K562 (cell line): ENCODE results near the gene MAMDC4. TPM values are rescaled to one million over a fixed set of nuclear protein-coding genes. Genes with fewer than 3 reads are reported as not detected.

Experiments used
- ATAC-seq: fragments of 200-7000 bp; cut with Tn5 transposase; 3 replicates; pipeline ENCODE4 v1.9.1; 2020; ENCODE audit warnings: moderate library complexity
- BruUV-seq: library from RNA; stranded (reverse); fragments of 400-500 nt; replicated peaks from 2 replicates; lab custom pipeline; 2021; lab: Mats Ljungman, UMichigan
- CTCF ChIA-PET: fragments of 300-600 bp; formaldehyde crosslinking; extraction: SDS; loops from one replicate; lab custom pipeline; 2021; ENCODE audit warnings: low intra/inter-chr PET ratio; lab: Yijun Ruan, JAX
- POLR2A ChIA-PET: fragments of 300-600, 350-650 bp; sonication (Branson Sonifier 250); formaldehyde crosslinking; extraction: SDS; loops from one replicate; lab custom pipeline; 2021; ENCODE audit warnings: antibody characterized with exemption, inconsistent platforms; lab: Yijun Ruan, JAX
- DNase-seq, 4 experiments: peaks; one replicate each; pipeline versions ENCODE4 v3.0.0 to v3.0.0-alpha.2; 2011 to 2018; ENCODE audit warnings: low spot score in 3 of 4, mixed read lengths in 3 of 4; ENCODE audit errors: extremely low read depth in 1 of 4
- FAIRE-seq: peaks from 2 replicates; lab custom pipeline; 2011; peaks lifted over from hg19 to GRCh38; lab: Jason Lieb, UNC
- H2AFZ ChIP-seq: 2 replicates; pipeline ENCODE4 v1.6.0; 2011; ENCODE audit warnings: low read depth, low read length, control low read depth, inconsistent platforms
- H3K27ac ChIP-seq: fragments of 200-600 bp; 3 replicates; pipeline ENCODE4 v1.8.0; 2011; ENCODE audit warnings: low read depth, mild to moderate bottlenecking, control low read depth, inconsistent platforms, low read length, moderate library complexity, mixed read lengths; ENCODE audit errors: extremely low read depth
- H3K27me3 ChIP-seq, 2 experiments: fragments of 300-600 bp in 1 of 2; 2 replicates in 1 of 2; 3 replicates in 1 of 2; pipeline versions ENCODE4 v1.6.0 to v1.8.0; 2011; ENCODE audit warnings: inconsistent platforms in 2 of 2, low read length in 2 of 2, mild to moderate bottlenecking in 1 of 2, mixed read lengths in 1 of 2, moderate library complexity in 1 of 2; ENCODE audit not compliant: control insufficient read depth in 2 of 2, insufficient read depth in 2 of 2
- H3K36me3 ChIP-seq: fragments of 300-600 bp; 3 replicates; pipeline ENCODE4 v1.8.0; 2011; ENCODE audit warnings: mild to moderate bottlenecking, low read length, inconsistent platforms; ENCODE audit not compliant: control insufficient read depth, insufficient read depth
- H3K4me1 ChIP-seq, 2 experiments: fragments of 200-600 bp in 1 of 2; replicated peaks in 1 of 2; 2 replicates in 1 of 2; 3 replicates in 1 of 2; pipeline versions ENCODE4 v1.5.1 to v1.8.0; 2011; ENCODE audit warnings: inconsistent platforms in 2 of 2, low read length in 2 of 2, mild to moderate bottlenecking in 1 of 2, mixed read lengths in 1 of 2, moderate library complexity in 1 of 2; ENCODE audit not compliant: control insufficient read depth in 2 of 2, insufficient read depth in 2 of 2
- H3K4me2 ChIP-seq: 2 replicates; pipeline ENCODE4 v1.6.1; 2011; ENCODE audit warnings: low read length, control low read depth, inconsistent platforms, mixed read lengths; ENCODE audit not compliant: insufficient read depth
- H3K4me3 ChIP-seq: fragments of 200-600 bp; sonication (generic), shearing (Covaris generic); 2 replicates; pipeline ENCODE4 v1.5.1; 2016; ENCODE audit warnings: control low read depth, inconsistent platforms
- H3K79me2 ChIP-seq: fragments of 200-600 bp; 3 replicates; pipeline ENCODE4 v1.8.0; 2011; ENCODE audit warnings: low read length, inconsistent platforms; ENCODE audit not compliant: control insufficient read depth, insufficient read depth
- H3K9ac ChIP-seq, 2 experiments: 2 replicates each; pipeline versions ENCODE4 v1.6.0 to v1.6.1; 2011; ENCODE audit warnings: low read depth in 2 of 2, low read length in 2 of 2, control low read depth in 1 of 2, inconsistent platforms in 1 of 2, mild to moderate bottlenecking in 1 of 2, mixed read lengths in 1 of 2; ENCODE audit not compliant: insufficient read depth in 1 of 2
- H3K9me1 ChIP-seq: one replicate; pipeline ENCODE4 v1.6.0; 2011; ENCODE audit warnings: inconsistent platforms, mild to moderate bottlenecking, low read length, moderate library complexity; ENCODE audit not compliant: control insufficient read depth, insufficient read depth
- H3K9me3 ChIP-seq: replicated peaks from 2 replicates; pipeline ENCODE4 v1.5.1; 2011; ENCODE audit warnings: low read depth, low read length, inconsistent platforms; ENCODE audit not compliant: control insufficient read depth, insufficient read depth
- H4K20me1 ChIP-seq: replicated peaks from 2 replicates; pipeline ENCODE4 v1.6.1; 2011; ENCODE audit warnings: low read length, inconsistent platforms, mixed read lengths; ENCODE audit not compliant: control insufficient read depth, insufficient read depth
- CREB3 ChIP-seq: fragments of 450-650 bp; conservative IDR thresholded peaks from 2 replicates; pipeline ENCODE4 v1.6.1; 2016; ENCODE audit warnings: missing genetic modification characterization, low read depth, mild to moderate bottlenecking, missing compliant biosample characterization, moderate library complexity
- EGR1 ChIP-seq: fragments of 450-650 bp; conservative IDR thresholded peaks from 2 replicates; pipeline ENCODE4 v1.6.1; 2017; ENCODE audit warnings: mild to moderate bottlenecking
- LARP7 ChIP-seq: fragments of 450-650 bp; IDR thresholded peaks from 2 replicates; pipeline ENCODE4 v1.6.1; 2016
- NBN ChIP-seq: fragments of 450-650 bp; IDR thresholded peaks from 2 replicates; pipeline ENCODE4 v1.6.1; 2016; ENCODE audit warnings: low read depth, mild to moderate bottlenecking
- NCOA6 ChIP-seq: fragments of 450-650 bp; IDR thresholded peaks from 2 replicates; pipeline ENCODE4 v1.6.1; 2017; ENCODE audit warnings: mild to moderate bottlenecking
- PCBP2 ChIP-seq: fragments of 200-400 bp; formaldehyde crosslinking; IDR thresholded peaks from 2 replicates; pipeline ENCODE4 v1.6.1; 2018; ENCODE audit warnings: low read length, low read depth, mild to moderate bottlenecking, moderate library complexity; ENCODE audit not compliant: poor library complexity, severe bottlenecking
- PKNOX1 ChIP-seq: fragments of 450-650 bp; IDR thresholded peaks from 2 replicates; pipeline ENCODE4 v1.6.1; 2016
- POLR2B ChIP-seq: fragments of 450-650 bp; IDR thresholded peaks from 2 replicates; pipeline ENCODE4 v1.6.1; 2018; ENCODE audit warnings: low read depth; ENCODE audit not compliant: partially characterized antibody
- PRMT5 ChIP-seq: sonication (generic); formaldehyde crosslinking; IDR thresholded peaks from 2 replicates; pipeline ENCODE4 v1.5.0; 2020; ENCODE audit warnings: missing genetic modification reagents
- RBM22 ChIP-seq: fragments of 200-400 bp; formaldehyde crosslinking; IDR thresholded peaks from 2 replicates; pipeline ENCODE4 v1.6.1; 2018; ENCODE audit warnings: low read length, low read depth; ENCODE audit not compliant: poor library complexity, severe bottlenecking
- SP2 ChIP-seq: IDR thresholded peaks from 2 replicates; pipeline ENCODE4 v1.6.1; 2011; ENCODE audit warnings: mild to moderate bottlenecking, low read depth, low read length, moderate library complexity; ENCODE audit not compliant: poor library complexity, severe bottlenecking; ENCODE audit errors: extremely low read depth
- SRSF7 ChIP-seq: fragments of 200-400 bp; formaldehyde crosslinking; optimal IDR thresholded peaks from 2 replicates; pipeline ENCODE3; 2017; ENCODE audit warnings: mild to moderate bottlenecking, low read depth, low read length
- TAF7 ChIP-seq: fragments of 450-650 bp; IDR thresholded peaks from 2 replicates; pipeline ENCODE4 v1.6.1; 2016; ENCODE audit warnings: missing genetic modification characterization, missing compliant biosample characterization
- THRAP3 ChIP-seq: fragments of 450-650 bp; IDR thresholded peaks from 2 replicates; pipeline ENCODE4 v1.6.1; 2016; ENCODE audit warnings: mild to moderate bottlenecking, inconsistent platforms, borderline replicate concordance
- ZBED1 ChIP-seq: IDR thresholded peaks from 2 replicates; pipeline ENCODE4 v1.6.1; 2014
- ZFP30 ChIP-seq: fragments of 250-450 bp; sonication (Bioruptor Pico); IDR thresholded peaks from 2 replicates; pipeline ENCODE4 v1.8.0; 2022; ENCODE audit warnings: moderate library complexity, mild to moderate bottlenecking, inconsistent platforms, borderline replicate concordance
- ZNF134 ChIP-seq: fragments of 250-450 bp; sonication (Bioruptor Pico); conservative IDR thresholded peaks from 2 replicates; pipeline ENCODE4 v1.4.0; 2020
- WGBS: fragments of 100-300 bp; shearing (Covaris generic); methylation state at CpG from one replicate; pipeline ENCODE4 v1.1.6; 2016; ENCODE audit warnings: low coverage, mixed read lengths; ENCODE audit not compliant: insufficient coverage; ENCODE audit errors: missing lambda C conversion rate; 5-methylcytosine and 5-hydroxymethylcytosine counted together
- in situ Hi-C: fragments of 300-500 bp; cut with MboI; formaldehyde crosslinking; loops from 4 replicates; pipeline ENCODE4 v1.15.0; 2018; ENCODE audit warnings: inconsistent platforms, mixed read lengths
- intact Hi-C: fragments of 100-400 bp; cut with micrococcal nuclease; formaldehyde crosslinking; loops from 2 replicates; pipeline ENCODE4 v1.14.2; 2022
- polyA plus RNA-seq, 8 experiments: library from polyadenylated mRNA; depleted of rRNA in 4 of 8; stranded (reverse) in 5 of 8; unstranded in 3 of 8; fragments of >200 nt; fragmentation: Nextera tagmentation in 2 of 8; fragmentation: Illumina TruSeq in 1 of 8; extraction: Ambion mirVana in 2 of 8; extraction: Trizol in 1 of 8; gene quantifications; 2 replicates each; pipeline versions ENCODE4 v1.2.1 to v1.2.3, GENCODE V29; 2011 to 2014; ENCODE audit warnings: inconsistent platforms in 1 of 8, missing spikeins in 1 of 8
- total RNA-seq, 7 experiments: library from RNA; depleted of rRNA in 6 of 7; stranded (reverse); fragments of >200 nt in 6 of 7; fragmentation: Illumina TruSeq in 2 of 7; extraction: Trizol in 2 of 7; gene quantifications; 2 replicates each; pipeline versions ENCODE4 v1.2.1 to v1.2.3, GENCODE V29; 2011 to 2021; ENCODE audit warnings: low replicate concordance in 1 of 7

Gene MAMDC4
- total and polyA plus RNA-seq, 9 of the 15 experiments (the other 6 are each of a cell fraction or from before 2014, with no cell fraction given), result 0.03 to 10.8 (median 1.5) TPM

- peak; percentile 30 for TF ChIP-seq PKNOX1
These were observed 12.7 kb upstream of the MAMDC4 start (continued) for GRCh38 chr9:136839229-136840139.

DNA sequence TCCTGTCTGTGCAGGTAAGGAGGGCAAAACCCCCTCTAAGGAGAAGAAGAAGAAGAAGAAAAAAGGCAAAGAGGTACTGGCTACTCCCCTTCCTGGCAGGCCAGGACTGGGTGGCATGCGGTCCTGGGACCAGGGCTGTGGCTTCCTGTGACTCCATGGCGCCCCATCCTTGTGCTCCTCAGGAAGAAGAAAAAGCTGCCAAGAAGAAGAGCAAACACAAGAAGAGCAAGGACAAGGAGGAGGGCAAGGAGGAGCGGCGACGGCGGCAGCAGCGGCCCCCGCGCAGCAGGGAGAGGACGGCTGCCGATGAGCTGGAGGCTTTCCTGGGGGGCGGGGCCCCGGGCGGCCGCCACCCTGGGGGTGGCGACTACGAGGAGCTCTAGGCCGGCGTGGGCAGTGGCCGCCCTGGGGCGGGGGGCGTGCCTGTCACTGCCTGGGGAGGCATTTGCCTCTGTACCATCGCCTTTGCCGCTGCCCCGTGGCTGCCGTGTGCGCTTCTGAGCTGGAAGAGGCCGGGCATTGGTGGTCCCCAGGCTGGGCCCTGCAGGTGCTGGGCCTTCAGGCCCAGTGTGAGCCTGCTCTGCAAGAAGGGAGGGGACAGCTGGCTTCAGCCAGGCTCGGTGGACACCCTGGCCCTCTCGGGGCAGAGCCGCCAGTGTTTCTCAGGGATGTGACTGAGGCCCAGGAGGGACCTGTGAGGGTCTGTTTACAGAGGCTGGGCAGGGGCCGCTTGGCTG is 11.8 kb upstream of the MAMDC4 start:
- FAIRE-seq (peak; percentile 72), DNase-seq (peak; percentile 74 to 83 (median 78)), ATAC-seq (peak; percentile 62)
- 39% methylated on average over 15 of the region's 32 CpGs for WGBS
- H3K4me3 ChIP-seq, result no peak overlapping the region
- H3K9me3 ChIP-seq, result no peaks in the 10 kb centered on the region
- no peak overlapping the region for H2AFZ ChIP-seq
- H3K9me1 ChIP-seq, result no peaks in the 10 kb centered on the region
- BruUV-seq, result TSS peak; percentile 84
- H3K27ac ChIP-seq, result peak overlapping the region; percentile 28; the same call in 2 of the 3 replicates
- ChIA-PET CTCF (no interaction called here), POLR2A (interaction anchor here (0.6 to 2.6 kb wide), 10 partner anchors 8 to 182 kb away, joined by 3 to 10 read pairs (median 3); partner anchors contain the start of gene TMEM141)
- peaks cover 17% of the 10 kb centered on the region for H4K20me1 ChIP-seq
- peaks cover 54% of the 10 kb centered on the region; the same call in 2 of the 3 replicates for H3K36me3 ChIP-seq
- no peak overlapping the region; the same call in 1 of the 2 replicates for H3K4me2 ChIP-seq
- H3K9ac ChIP-seq, result peak overlapping the region in 1 of 2 experiments; percentile 75; a peak in 3 of 4 replicates
- in situ Hi-C loops (no loop called here), intact Hi-C loops (loop anchor here (2.0 kb wide), 1 partner anchor 54 kb away; no protein-coding TSS in a partner anchor)
- H3K79me2 ChIP-seq, result no peaks in the 10 kb centered on the region
- H3K4me1 ChIP-seq, result peaks cover 12 to 92% of the 10 kb centered on the region in 2 experiments
- H3K27me3 ChIP-seq, result no peaks in the 10 kb centered on the region
- TF ChIP-seq ZBED1 (no peak), SRSF7 (no peak), NBN (no peak), POLR2B (peak; percentile 37), CREB3 (tag) (no peak), THRAP3 (no peak), ZFP30 (CRISPR knock-in tag) (no peak), PRMT5 (CRISPR knock-in tag) (no peak), EGR1 (peak; percentile 81), RBM22 (peak; percentile 89), NCOA6 (no peak), TAF7 (tag) (no peak), SP2 (no peak), ZNF134 (CRISPR knock-in tag) (no peak), LARP7 (no peak), PCBP2 (no peak)
